GM23338 (cell line): ENCODE results near the gene FUT7. TPM values are rescaled to one million over a fixed set of nuclear protein-coding genes. Genes with fewer than 3 reads are reported as not detected.

Experiments
- ATAC-seq: fragments of 200-7000 bp; cut with Tn5 transposase; 3 replicates; pipeline ENCODE4 v1.9.1; 2020
- DNase-seq: peaks from one replicate; pipeline ENCODE4 v3.0.0-alpha.2; 2015; ENCODE audit warnings: low spot score
- H2AFZ ChIP-seq: fragments of 200-600 bp; sonication (generic); 2 replicates; pipeline ENCODE4 v1.8.0; 2016; ENCODE audit warnings: antibody characterized with exemption, mild to moderate bottlenecking, moderate library complexity
- H3F3A ChIP-seq: fragments of 200-600 bp; sonication (generic); replicated peaks from 2 replicates; pipeline ENCODE4 v1.8.0; 2017; ENCODE audit warnings: antibody characterized with exemption, mixed run types, low read depth
- H3K27ac ChIP-seq: fragments of 200-600 bp; sonication (generic); 2 replicates; pipeline ENCODE4 v1.6.1; 2016; ENCODE audit warnings: low read depth
- H3K27me3 ChIP-seq: fragments of 200-600 bp; sonication (generic); 2 replicates; pipeline ENCODE4 v1.8.0; 2016; ENCODE audit warnings: mild to moderate bottlenecking, mixed run types, moderate library complexity; ENCODE audit not compliant: insufficient read depth
- H3K36me3 ChIP-seq: fragments of 200-600 bp; sonication (generic); 2 replicates; pipeline ENCODE4 v1.8.0; 2016; ENCODE audit warnings: mild to moderate bottlenecking; ENCODE audit not compliant: insufficient read depth
- H3K4me1 ChIP-seq: fragments of 200-600 bp; sonication (generic); 2 replicates; pipeline ENCODE4 v1.8.0; 2016; ENCODE audit warnings: mild to moderate bottlenecking, moderate library complexity; ENCODE audit not compliant: insufficient read depth
- H3K4me2 ChIP-seq: fragments of 200-600 bp; sonication (generic); 2 replicates; pipeline ENCODE4 v1.7.1; 2017; ENCODE audit warnings: mixed run types
- H3K4me3 ChIP-seq: fragments of 200-600 bp; sonication (generic); 2 replicates; pipeline ENCODE4 v1.6.1; 2016; ENCODE audit warnings: mixed run types
- H3K79me2 ChIP-seq: fragments of 200-600 bp; sonication (generic); replicated peaks from 2 replicates; pipeline ENCODE4 v1.8.0; 2017; ENCODE audit warnings: mild to moderate bottlenecking; ENCODE audit not compliant: insufficient read depth
- H3K9me2 ChIP-seq: fragments of 200-600 bp; sonication (generic); 2 replicates; pipeline ENCODE4 v1.8.0; 2017; ENCODE audit not compliant: insufficient read depth
- H4K20me1 ChIP-seq: fragments of 200-600 bp; sonication (generic); replicated peaks from 2 replicates; pipeline ENCODE4 v1.8.0; 2017; ENCODE audit warnings: mild to moderate bottlenecking; ENCODE audit not compliant: insufficient read depth
- H3K27ac Mint-ChIP-seq: 2 replicates; pipeline ENCODE4 v1.8.0; 2020; ENCODE audit warnings: inconsistent platforms, mild to moderate bottlenecking, moderate library complexity, mixed read lengths
- H3K27me3 Mint-ChIP-seq: 3 replicates; pipeline ENCODE4 v1.8.0; 2022; ENCODE audit warnings: low read depth, mild to moderate bottlenecking, moderate library complexity, mixed read lengths, inconsistent platforms; ENCODE audit not compliant: insufficient read depth, poor library complexity
- H3K36me3 Mint-ChIP-seq: 3 replicates; pipeline ENCODE4 v1.8.0; 2021; ENCODE audit warnings: low read depth, mild to moderate bottlenecking, inconsistent platforms, moderate library complexity, mixed read lengths
- H3K4me1 Mint-ChIP-seq: 3 replicates; pipeline ENCODE4 v1.8.0; 2020; ENCODE audit warnings: mild to moderate bottlenecking, inconsistent platforms, mixed read lengths
- H3K4me3 Mint-ChIP-seq: 3 replicates; pipeline ENCODE4 v1.8.0; 2021; ENCODE audit warnings: moderate library complexity, mild to moderate bottlenecking, inconsistent platforms, mixed read lengths
- H3K9me3 Mint-ChIP-seq: 3 replicates; pipeline ENCODE4 v1.8.0; 2020; ENCODE audit warnings: moderate library complexity, mild to moderate bottlenecking, inconsistent platforms, mixed read lengths
- CREB1 ChIP-seq: fragments of 250-450 bp; sonication (Bioruptor Pico); IDR thresholded peaks from 2 replicates; pipeline ENCODE4 v1.5.0; 2020; ENCODE audit warnings: low read depth, mild to moderate bottlenecking, moderate library complexity
- EZH2phosphoT487 ChIP-seq: fragments of 200-600 bp; sonication (generic); IDR thresholded peaks from one replicate; pipeline ENCODE4 v1.8.1; 2018; ENCODE audit warnings: antibody characterized with exemption; ENCODE audit not compliant: unreplicated experiment
- REST ChIP-seq: IDR thresholded peaks from one replicate; pipeline ENCODE4 v1.6.1; 2018; ENCODE audit warnings: antibody characterized with exemption; ENCODE audit not compliant: unreplicated experiment
- STAT1 ChIP-seq: IDR thresholded peaks from one replicate; pipeline ENCODE4 v1.6.1; 2016; ENCODE audit warnings: antibody characterized with exemption; ENCODE audit not compliant: unreplicated experiment
- polyA plus RNA-seq: library from polyadenylated mRNA; unstranded; fragments of >200 nt; fragmentation: Nextera tagmentation; extraction: Ambion mirVana; gene quantifications from 2 replicates; pipeline ENCODE4 v1.2.1, GENCODE V29; 2016
- total RNA-seq: library from RNA; depleted of rRNA; stranded (reverse); fragments of >200 nt; shearing (Covaris generic); gene quantifications from 2 replicates; pipeline ENCODE4 v1.2.3, GENCODE V29; 2014
- TF ChIP-seq, protein P1 (sequence below), 2 experiments: fragments of 200-600 bp in 1 of 2; sonication (generic) in 1 of 2; conservative IDR thresholded peaks; 2 replicates each; pipeline versions ENCODE4 v1.5.1 to v1.6.1; 2016 to 2017; ENCODE audit warnings: antibody characterized with exemption in 2 of 2, low read depth in 2 of 2, mild to moderate bottlenecking in 2 of 2, moderate library complexity in 1 of 2
- TF ChIP-seq, protein P2 (sequence below): fragments of 250-450 bp; sonication (Bioruptor Pico); IDR thresholded peaks from 2 replicates; pipeline ENCODE4 v1.5.0; 2020; ENCODE audit warnings: mild to moderate bottlenecking, moderate library complexity

The FUT7 gene
- total and polyA plus RNA-seq, 2 experiments from 2014 or later, result not detected

DNA sequence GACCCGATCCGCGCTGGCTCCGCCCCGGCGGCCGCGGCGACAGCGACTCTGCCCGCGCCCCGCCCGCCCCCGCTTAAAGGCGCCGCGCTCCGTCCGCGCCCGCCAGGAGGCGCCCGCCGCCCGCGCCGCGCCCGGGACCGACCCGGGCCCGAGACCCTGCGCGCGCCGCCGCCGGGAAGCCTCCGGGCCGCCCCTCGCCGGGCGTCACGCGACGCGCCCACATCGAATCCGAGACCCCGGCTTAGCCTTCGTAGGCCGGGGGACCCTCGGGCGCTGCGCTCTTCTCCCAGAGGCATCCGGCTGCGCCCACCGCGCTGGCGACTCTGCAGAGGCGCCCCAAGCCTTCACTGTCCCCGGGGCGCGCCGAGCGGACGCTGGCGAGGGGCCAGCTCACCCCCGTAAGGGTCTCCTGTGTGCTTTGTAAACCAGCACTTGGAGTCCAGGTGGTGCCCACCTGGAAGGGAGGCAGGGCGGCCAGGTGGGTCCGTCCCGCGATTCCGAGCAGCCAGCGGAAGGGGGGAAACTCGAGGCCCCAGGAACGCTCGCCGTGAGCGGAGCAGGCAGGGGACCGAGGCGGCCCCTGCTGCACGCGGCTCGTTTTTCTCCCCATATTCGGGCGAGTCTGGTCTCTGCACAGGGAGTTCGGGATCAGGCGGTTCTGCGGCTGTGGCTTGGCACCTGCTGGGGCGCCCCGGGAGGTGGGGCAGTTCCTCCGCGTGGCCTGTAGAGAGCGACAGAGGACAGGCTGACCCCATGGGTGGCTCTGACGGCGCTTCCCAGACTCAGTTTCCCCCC lies 3.4 kb downstream of the FUT7 start:
- Histone ChIP-seq H2AFZ (peak overlapping the region; percentile 90), H3K4me1 (0 out of 2 replicates have a peak, but pooled peaks cover 3% of the 10 kb centered on the region), H3F3A (0 out of 2 replicates have a peak, but pooled peaks cover 3% of the 10 kb centered on the region), H3K9me2 (no peaks in the 10 kb centered on the region), H3K27me3 (peaks cover 21% of the 10 kb centered on the region), H3K4me3 (peak overlapping the region; percentile 75), H3K27ac (no peak overlapping the region), H3K4me2 (peak overlapping the region; percentile 84), H3K79me2 (no peaks in the 10 kb centered on the region), H4K20me1 (no peaks in the 10 kb centered on the region), H3K36me3 (no peaks in the 10 kb centered on the region)
- Mint-ChIP-seq H3K27me3 (peaks cover 30% of the 10 kb centered on the region), H3K9me3 (no peaks in the 10 kb centered on the region), H3K4me1 (no peaks in the 10 kb centered on the region; the same call in 2 of the 3 replicates), H3K27ac (no peak overlapping the region), H3K36me3 (no peaks in the 10 kb centered on the region), H3K4me3 (peak overlapping the region; percentile 61)
- peak; percentile 30 for ATAC-seq
- TF ChIP-seq REST (no peak), CREB1 (no peak), STAT1 (no peak)
- TF ChIP-seq, protein P1, sequence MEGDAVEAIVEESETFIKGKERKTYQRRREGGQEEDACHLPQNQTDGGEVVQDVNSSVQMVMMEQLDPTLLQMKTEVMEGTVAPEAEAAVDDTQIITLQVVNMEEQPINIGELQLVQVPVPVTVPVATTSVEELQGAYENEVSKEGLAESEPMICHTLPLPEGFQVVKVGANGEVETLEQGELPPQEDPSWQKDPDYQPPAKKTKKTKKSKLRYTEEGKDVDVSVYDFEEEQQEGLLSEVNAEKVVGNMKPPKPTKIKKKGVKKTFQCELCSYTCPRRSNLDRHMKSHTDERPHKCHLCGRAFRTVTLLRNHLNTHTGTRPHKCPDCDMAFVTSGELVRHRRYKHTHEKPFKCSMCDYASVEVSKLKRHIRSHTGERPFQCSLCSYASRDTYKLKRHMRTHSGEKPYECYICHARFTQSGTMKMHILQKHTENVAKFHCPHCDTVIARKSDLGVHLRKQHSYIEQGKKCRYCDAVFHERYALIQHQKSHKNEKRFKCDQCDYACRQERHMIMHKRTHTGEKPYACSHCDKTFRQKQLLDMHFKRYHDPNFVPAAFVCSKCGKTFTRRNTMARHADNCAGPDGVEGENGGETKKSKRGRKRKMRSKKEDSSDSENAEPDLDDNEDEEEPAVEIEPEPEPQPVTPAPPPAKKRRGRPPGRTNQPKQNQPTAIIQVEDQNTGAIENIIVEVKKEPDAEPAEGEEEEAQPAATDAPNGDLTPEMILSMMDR (conservative IDR thresholded peaks at IDR 0.05; ENCODE audit: low read depth in 2 of 2), result peak; percentile 17 to 53; a peak in 2 of 4 replicates
- DNase-seq, result peak; percentile 78

GRCh38 chr9:137027369-137028262 lies 4.3 kb downstream of the FUT7 start, which contains the start of gene ABCA2:
Gene ABCA2, minus strand, starts transcription at chr9:137028237. Its CDS starts 97 bp downstream, at chr9:137028140.
- Mint-ChIP-seq H3K27me3 (peaks cover 27% of the 10 kb centered on the region), H3K4me3 (peak within 1 kb of the TSS; percentile 75), H3K4me1 (no peaks in the 10 kb centered on the region; the same call in 2 of the 3 replicates), H3K27ac (no peak within 1 kb of the TSS), H3K36me3 (no peaks in the 10 kb centered on the region), H3K9me3 (no peaks in the 10 kb centered on the region)
- H3K4me2 ChIP-seq, result peak within 1 kb of the TSS; percentile 86
- 0 out of 2 replicates have a peak, but pooled peaks cover 3% of the 10 kb centered on the region for H3K4me1 ChIP-seq
- 0 out of 2 replicates have a peak, but pooled peaks cover 3% of the 10 kb centered on the region for H3F3A ChIP-seq
- H3K79me2 ChIP-seq, result no peaks in the 10 kb centered on the region
- peaks cover 21% of the 10 kb centered on the region for H3K27me3 ChIP-seq
- H3K27ac ChIP-seq, result no peak within 1 kb of the TSS
- ATAC-seq, result peak; percentile 1; the same call in 1 of the 3 replicates
- no peaks in the 10 kb centered on the region for H4K20me1 ChIP-seq
- H2AFZ ChIP-seq, result peak within 1 kb of the TSS; percentile 90
- DNase-seq, result peak; percentile 48
- H3K4me3 ChIP-seq, result peak within 1 kb of the TSS; percentile 75
- H3K9me2 ChIP-seq, result no peaks in the 10 kb centered on the region
- H3K36me3 ChIP-seq, result no peaks in the 10 kb centered on the region
- TF ChIP-seq EZH2phosphoT487 (no peak), STAT1 (no peak)
- TF ChIP-seq, protein P2, sequence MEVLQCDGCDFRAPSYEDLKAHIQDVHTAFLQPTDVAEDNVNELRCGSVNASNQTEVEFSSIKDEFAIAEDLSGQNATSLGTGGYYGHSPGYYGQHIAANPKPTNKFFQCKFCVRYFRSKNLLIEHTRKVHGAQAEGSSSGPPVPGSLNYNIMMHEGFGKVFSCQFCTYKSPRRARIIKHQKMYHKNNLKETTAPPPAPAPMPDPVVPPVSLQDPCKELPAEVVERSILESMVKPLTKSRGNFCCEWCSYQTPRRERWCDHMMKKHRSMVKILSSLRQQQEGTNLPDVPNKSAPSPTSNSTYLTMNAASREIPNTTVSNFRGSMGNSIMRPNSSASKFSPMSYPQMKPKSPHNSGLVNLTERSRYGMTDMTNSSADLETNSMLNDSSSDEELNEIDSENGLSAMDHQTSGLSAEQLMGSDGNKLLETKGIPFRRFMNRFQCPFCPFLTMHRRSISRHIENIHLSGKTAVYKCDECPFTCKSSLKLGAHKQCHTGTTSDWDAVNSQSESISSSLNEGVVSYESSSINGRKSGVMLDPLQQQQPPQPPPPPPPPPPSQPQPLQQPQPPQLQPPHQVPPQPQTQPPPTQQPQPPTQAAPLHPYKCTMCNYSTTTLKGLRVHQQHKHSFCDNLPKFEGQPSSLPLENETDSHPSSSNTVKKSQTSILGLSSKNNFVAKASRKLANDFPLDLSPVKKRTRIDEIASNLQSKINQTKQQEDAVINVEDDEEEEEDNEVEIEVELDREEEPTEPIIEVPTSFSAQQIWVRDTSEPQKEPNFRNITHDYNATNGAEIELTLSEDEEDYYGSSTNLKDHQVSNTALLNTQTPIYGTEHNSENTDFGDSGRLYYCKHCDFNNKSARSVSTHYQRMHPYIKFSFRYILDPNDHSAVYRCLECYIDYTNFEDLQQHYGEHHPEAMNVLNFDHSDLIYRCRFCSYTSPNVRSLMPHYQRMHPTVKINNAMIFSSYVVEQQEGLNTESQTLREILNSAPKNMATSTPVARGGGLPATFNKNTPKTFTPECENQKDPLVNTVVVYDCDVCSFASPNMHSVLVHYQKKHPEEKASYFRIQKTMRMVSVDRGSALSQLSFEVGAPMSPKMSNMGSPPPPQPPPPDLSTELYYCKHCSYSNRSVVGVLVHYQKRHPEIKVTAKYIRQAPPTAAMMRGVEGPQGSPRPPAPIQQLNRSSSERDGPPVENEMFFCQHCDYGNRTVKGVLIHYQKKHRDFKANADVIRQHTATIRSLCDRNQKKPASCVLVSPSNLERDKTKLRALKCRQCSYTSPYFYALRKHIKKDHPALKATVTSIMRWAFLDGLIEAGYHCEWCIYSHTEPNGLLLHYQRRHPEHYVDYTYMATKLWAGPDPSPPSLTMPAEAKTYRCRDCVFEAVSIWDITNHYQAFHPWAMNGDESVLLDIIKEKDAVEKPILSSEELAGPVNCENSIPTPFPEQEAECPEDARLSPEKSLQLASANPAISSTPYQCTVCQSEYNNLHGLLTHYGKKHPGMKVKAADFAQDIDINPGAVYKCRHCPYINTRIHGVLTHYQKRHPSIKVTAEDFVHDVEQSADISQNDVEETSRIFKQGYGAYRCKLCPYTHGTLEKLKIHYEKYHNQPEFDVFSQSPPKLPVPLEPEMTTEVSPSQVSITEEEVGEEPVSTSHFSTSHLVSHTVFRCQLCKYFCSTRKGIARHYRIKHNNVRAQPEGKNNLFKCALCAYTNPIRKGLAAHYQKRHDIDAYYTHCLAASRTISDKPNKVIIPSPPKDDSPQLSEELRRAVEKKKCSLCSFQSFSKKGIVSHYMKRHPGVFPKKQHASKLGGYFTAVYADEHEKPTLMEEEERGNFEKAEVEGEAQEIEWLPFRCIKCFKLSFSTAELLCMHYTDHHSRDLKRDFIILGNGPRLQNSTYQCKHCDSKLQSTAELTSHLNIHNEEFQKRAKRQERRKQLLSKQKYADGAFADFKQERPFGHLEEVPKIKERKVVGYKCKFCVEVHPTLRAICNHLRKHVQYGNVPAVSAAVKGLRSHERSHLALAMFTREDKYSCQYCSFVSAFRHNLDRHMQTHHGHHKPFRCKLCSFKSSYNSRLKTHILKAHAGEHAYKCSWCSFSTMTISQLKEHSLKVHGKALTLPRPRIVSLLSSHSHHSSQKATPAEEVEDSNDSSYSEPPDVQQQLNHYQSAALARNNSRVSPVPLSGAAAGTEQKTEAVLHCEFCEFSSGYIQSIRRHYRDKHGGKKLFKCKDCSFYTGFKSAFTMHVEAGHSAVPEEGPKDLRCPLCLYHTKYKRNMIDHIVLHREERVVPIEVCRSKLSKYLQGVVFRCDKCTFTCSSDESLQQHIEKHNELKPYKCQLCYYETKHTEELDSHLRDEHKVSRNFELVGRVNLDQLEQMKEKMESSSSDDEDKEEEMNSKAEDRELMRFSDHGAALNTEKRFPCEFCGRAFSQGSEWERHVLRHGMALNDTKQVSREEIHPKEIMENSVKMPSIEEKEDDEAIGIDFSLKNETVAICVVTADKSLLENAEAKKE (CRISPR knock-in tag), result no peak
